HepG2 (cell line): ENCODE results near the gene OR2V2. TPM values are rescaled to one million over a fixed set of nuclear protein-coding genes. Genes with fewer than 3 reads are reported as not detected.

Source experiments
- BCL6 ChIP-seq: IDR thresholded peaks from 2 replicates; pipeline ENCODE4 v1.6.1; 2016; ENCODE audit warnings: missing genetic modification reagents, missing compliant biosample characterization
- BORCS8-MEF2B ChIP-seq: sonication (generic); formaldehyde crosslinking; IDR thresholded peaks from 2 replicates; pipeline ENCODE4 v1.8.0; 2022; ENCODE audit warnings: mild to moderate bottlenecking, missing genetic modification reagents
- CBFB ChIP-seq: sonication (generic); formaldehyde crosslinking; IDR thresholded peaks from 2 replicates; pipeline ENCODE4 v1.4.0; 2020; ENCODE audit warnings: missing genetic modification reagents
- CHD4 ChIP-seq: fragments of 200-600 bp; sonication (generic); IDR thresholded peaks from 2 replicates; pipeline ENCODE4 v1.7.0; 2017; ENCODE audit warnings: mild to moderate bottlenecking, low read length, borderline replicate concordance
- DPF2 ChIP-seq: sonication (generic); formaldehyde crosslinking; IDR thresholded peaks from 2 replicates; pipeline ENCODE4 v1.4.0; 2020; ENCODE audit warnings: mild to moderate bottlenecking, low read depth, missing genetic modification reagents, borderline replicate concordance
- FOXA3 ChIP-seq: IDR thresholded peaks from 2 replicates; pipeline ENCODE4 v1.6.1; 2016; ENCODE audit warnings: missing genetic modification reagents, missing compliant biosample characterization
- HOXA9 ChIP-seq: sonication (generic); formaldehyde crosslinking; IDR thresholded peaks from 2 replicates; pipeline ENCODE4 v1.8.1; 2022; ENCODE audit warnings: missing genetic modification reagents, mild to moderate bottlenecking, moderate library complexity, borderline replicate concordance
- JDP2 ChIP-seq: sonication (generic); formaldehyde crosslinking; IDR thresholded peaks from 2 replicates; pipeline ENCODE4 v1.8.1; 2022; ENCODE audit warnings: missing genetic modification reagents, borderline replicate concordance
- KLF16 ChIP-seq, 2 experiments: sonication (generic) in 1 of 2; formaldehyde crosslinking in 1 of 2; IDR thresholded peaks; 2 replicates each; pipeline versions ENCODE4 v1.6.1 to v1.8.0; 2016 to 2023; ENCODE audit warnings: missing genetic modification reagents in 2 of 2, missing compliant biosample characterization in 1 of 2
- NCOR1 ChIP-seq: fragments of 200-600 bp; sonication (generic); IDR thresholded peaks from 2 replicates; pipeline ENCODE4 v1.7.0; 2017; ENCODE audit warnings: antibody characterized with exemption, low read length, borderline replicate concordance
- NFKBIZ ChIP-seq: IDR thresholded peaks from 2 replicates; pipeline ENCODE4 v1.6.1; 2018; ENCODE audit warnings: missing genetic modification reagents, missing compliant biosample characterization
- PLSCR1 ChIP-seq: sonication (generic); formaldehyde crosslinking; IDR thresholded peaks from 2 replicates; pipeline ENCODE4 v1.5.0; 2020; ENCODE audit warnings: missing genetic modification reagents, mild to moderate bottlenecking, borderline replicate concordance
- POGK ChIP-seq: sonication (generic); formaldehyde crosslinking; conservative IDR thresholded peaks from 2 replicates; pipeline ENCODE4 v1.8.0; 2022; ENCODE audit warnings: mild to moderate bottlenecking, moderate library complexity, missing genetic modification reagents
- PRPF4 ChIP-seq: fragments of 200-400 bp; formaldehyde crosslinking; IDR thresholded peaks from 2 replicates; pipeline ENCODE4 v1.6.1; 2016; ENCODE audit warnings: low read length, low read depth; ENCODE audit not compliant: poor library complexity, severe bottlenecking
- SPEN ChIP-seq: sonication (generic); formaldehyde crosslinking; IDR thresholded peaks from 2 replicates; pipeline ENCODE4 v1.5.1; 2020; ENCODE audit warnings: low read depth, mild to moderate bottlenecking, missing genetic modification reagents
- TCF12 ChIP-seq, 2 experiments: fragments of 450-650 bp in 1 of 2; sonication (generic) in 1 of 2; formaldehyde crosslinking in 1 of 2; IDR thresholded peaks; 2 replicates each; pipeline versions ENCODE4 v1.6.1 to v1.8.0; 2017 to 2022; ENCODE audit warnings: antibody characterized with exemption in 1 of 2, mild to moderate bottlenecking in 1 of 2, missing genetic modification reagents in 1 of 2, moderate library complexity in 1 of 2
- TEAD2 ChIP-seq: sonication (generic); formaldehyde crosslinking; IDR thresholded peaks from 2 replicates; pipeline ENCODE4 v1.9.0; 2021; ENCODE audit warnings: missing genetic modification reagents
- TFAP4 ChIP-seq: sonication (generic); IDR thresholded peaks from 2 replicates; pipeline ENCODE4 v1.6.1; 2016; ENCODE audit warnings: low read depth, borderline replicate concordance
- XBP1 ChIP-seq: sonication (generic); formaldehyde crosslinking; IDR thresholded peaks from 2 replicates; pipeline ENCODE4 v1.5.0; 2020; ENCODE audit warnings: missing genetic modification reagents
- YEATS4 ChIP-seq: sonication (generic); formaldehyde crosslinking; IDR thresholded peaks from 2 replicates; pipeline ENCODE4 v1.4.0; 2020; ENCODE audit warnings: missing genetic modification reagents, borderline replicate concordance
- ZGPAT ChIP-seq: IDR thresholded peaks from 2 replicates; pipeline ENCODE4 v1.6.1; 2016; ENCODE audit warnings: mild to moderate bottlenecking
- ZNF629 ChIP-seq: sonication (generic); formaldehyde crosslinking; conservative IDR thresholded peaks from 2 replicates; pipeline ENCODE4 v1.5.0; 2020; ENCODE audit warnings: missing genetic modification reagents
- ZNF740 ChIP-seq: sonication (generic); formaldehyde crosslinking; IDR thresholded peaks from 2 replicates; pipeline ENCODE4 v1.4.0; 2020; ENCODE audit warnings: missing genetic modification reagents
- polyA plus RNA-seq, 8 experiments: library from polyadenylated mRNA; depleted of rRNA in 3 of 8; stranded (reverse) in 7 of 8; unstranded in 1 of 8; fragments of >200 nt; fragmentation: Illumina TruSeq in 4 of 8; extraction: Trizol in 4 of 8; gene quantifications; 2 replicates each; pipeline versions ENCODE4 v1.2.1 to v1.2.3, GENCODE V29; 2011 to 2016; ENCODE audit warnings: low read depth in 4 of 8, missing spikeins in 1 of 8, mixed read lengths in 1 of 8; ENCODE audit not compliant: insufficient read depth in 1 of 8
- total RNA-seq, 5 experiments: library from RNA; depleted of rRNA; stranded (reverse); fragments of >200 nt; fragmentation: Illumina TruSeq; extraction: Trizol; gene quantifications; 2 replicates each; pipeline ENCODE4 v1.2.3, GENCODE V29; 2016; ENCODE audit warnings: low read depth in 1 of 5

The OR2V2 gene
- total and polyA plus RNA-seq, 2 of the 13 experiments (the other 11 are each of a cell fraction or from before 2014, with no cell fraction given), result not detected

GRCh38 chr5:181173420-181174342 lies 26.3 kb downstream of the OR2V2 start (continued):
- TF ChIP-seq HOXA9 (CRISPR knock-in tag) (no peak), FOXA3 (CRISPR knock-in tag) (0 out of 2 replicates have a peak, but pooled peaks have one; percentile 16), SPEN (CRISPR knock-in tag) (0 out of 2 replicates have a peak, but pooled peaks have one; percentile 21), TCF12 (IDR thresholded peaks at IDR 0.05) (no peak), TCF12 (CRISPR knock-in tag; IDR thresholded peaks at IDR 0.05) (no peak), ZNF629 (CRISPR knock-in tag) (peak; percentile 66), KLF16 (CRISPR knock-in tag; IDR thresholded peaks at IDR 0.05) (0 out of 4 replicates have a peak, but pooled peaks of 1 of the 2 experiments have one; percentile 32), TEAD2 (CRISPR knock-in tag) (no peak), CHD4 (peak; percentile 62; the same call in 1 of the 2 replicates), YEATS4 (CRISPR knock-in tag) (0 out of 2 replicates have a peak, but pooled peaks have one; percentile 11), POGK (CRISPR knock-in tag) (0 out of 2 replicates have a peak, but pooled peaks have one; percentile 6), ZGPAT (CRISPR knock-in tag) (0 out of 2 replicates have a peak, but pooled peaks have one; percentile 41), DPF2 (CRISPR knock-in tag) (no peak), BORCS8-MEF2B (no peak), JDP2 (CRISPR knock-in tag) (no peak), TFAP4 (no peak), NCOR1 (0 out of 2 replicates have a peak, but pooled peaks have one; percentile 28), XBP1 (CRISPR knock-in tag) (no peak), CBFB (0 out of 2 replicates have a peak, but pooled peaks have one; percentile 31), PRPF4 (peak; percentile 17), NFKBIZ (CRISPR knock-in tag) (no peak), BCL6 (CRISPR knock-in tag) (no peak), ZNF740 (0 out of 2 replicates have a peak, but pooled peaks have one; percentile 24), PLSCR1 (CRISPR knock-in tag) (no peak)
